GM06990 (cell line): ENCODE data around the gene DBNDD2.

Source experiments
- DNase-seq: peaks from one replicate; pipeline ENCODE4 v3.0.0-alpha.2; 2011; ENCODE audit not compliant: insufficient read length; ENCODE audit errors: extremely low read depth
- H3K27me3 ChIP-seq: replicated peaks from 2 replicates; pipeline ENCODE4 v1.6.0; 2011; ENCODE audit warnings: low read length; ENCODE audit not compliant: control insufficient read depth, insufficient read depth
- H3K36me3 ChIP-seq: 2 replicates; pipeline ENCODE4 v1.5.1; 2011; ENCODE audit warnings: low read length; ENCODE audit not compliant: control insufficient read depth, insufficient read depth
- H3K4me3 ChIP-seq: replicated peaks from 2 replicates; pipeline ENCODE4 v1.5.1; 2011; ENCODE audit warnings: low read depth, mild to moderate bottlenecking, control low read depth, low read length
- TF ChIP-seq, protein P1 (sequence below): IDR thresholded peaks from 2 replicates; pipeline ENCODE4 v1.5.1; 2011; ENCODE audit warnings: low read length, control low read depth, mild to moderate bottlenecking, inconsistent platforms; ENCODE audit not compliant: insufficient read depth, poor library complexity, severe bottlenecking

The DBNDD2 gene

DNA sequence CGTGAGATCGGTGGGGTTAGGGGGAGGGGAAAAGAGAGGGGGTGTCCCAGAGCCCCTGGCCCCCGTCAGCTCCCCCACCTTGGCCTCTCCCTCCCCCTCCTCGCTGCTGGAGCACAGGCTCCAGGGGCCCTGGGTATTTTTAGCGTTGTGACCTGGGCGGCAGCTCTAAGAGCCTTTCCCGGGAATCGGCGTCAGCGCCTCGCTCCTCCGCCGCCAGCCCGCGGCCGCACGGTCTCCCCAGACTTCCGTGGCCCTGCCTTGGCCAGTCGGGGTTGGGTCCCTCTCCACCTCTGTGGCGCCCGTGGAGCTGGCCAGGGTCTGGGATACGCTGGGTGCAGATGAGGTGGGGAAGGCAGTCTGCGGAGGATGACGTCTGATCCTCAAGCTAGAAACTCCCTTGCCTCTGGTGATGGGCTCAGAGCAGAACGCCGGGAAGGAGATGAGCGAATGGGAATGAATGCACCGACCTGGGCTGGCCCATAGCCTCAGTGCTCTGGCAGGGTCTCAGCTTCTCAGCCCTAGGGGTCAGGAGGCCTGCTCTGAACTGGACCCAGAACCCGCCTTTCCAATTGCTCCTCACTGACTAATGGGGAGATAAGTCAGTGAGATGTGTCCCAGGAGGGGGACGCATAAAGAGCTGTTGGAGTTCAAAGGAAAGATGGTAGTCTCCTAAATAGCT lies 883 bp upstream of the DBNDD2 start:
- TF ChIP-seq, protein P1, sequence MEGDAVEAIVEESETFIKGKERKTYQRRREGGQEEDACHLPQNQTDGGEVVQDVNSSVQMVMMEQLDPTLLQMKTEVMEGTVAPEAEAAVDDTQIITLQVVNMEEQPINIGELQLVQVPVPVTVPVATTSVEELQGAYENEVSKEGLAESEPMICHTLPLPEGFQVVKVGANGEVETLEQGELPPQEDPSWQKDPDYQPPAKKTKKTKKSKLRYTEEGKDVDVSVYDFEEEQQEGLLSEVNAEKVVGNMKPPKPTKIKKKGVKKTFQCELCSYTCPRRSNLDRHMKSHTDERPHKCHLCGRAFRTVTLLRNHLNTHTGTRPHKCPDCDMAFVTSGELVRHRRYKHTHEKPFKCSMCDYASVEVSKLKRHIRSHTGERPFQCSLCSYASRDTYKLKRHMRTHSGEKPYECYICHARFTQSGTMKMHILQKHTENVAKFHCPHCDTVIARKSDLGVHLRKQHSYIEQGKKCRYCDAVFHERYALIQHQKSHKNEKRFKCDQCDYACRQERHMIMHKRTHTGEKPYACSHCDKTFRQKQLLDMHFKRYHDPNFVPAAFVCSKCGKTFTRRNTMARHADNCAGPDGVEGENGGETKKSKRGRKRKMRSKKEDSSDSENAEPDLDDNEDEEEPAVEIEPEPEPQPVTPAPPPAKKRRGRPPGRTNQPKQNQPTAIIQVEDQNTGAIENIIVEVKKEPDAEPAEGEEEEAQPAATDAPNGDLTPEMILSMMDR = no peak
- Histone ChIP-seq H3K27me3 (peaks cover 1% of the 10 kb centered on the region), H3K4me3 (no peak overlapping the region), H3K36me3 (no peaks in the 10 kb centered on the region)
- no peak for DNase-seq

DNA sequence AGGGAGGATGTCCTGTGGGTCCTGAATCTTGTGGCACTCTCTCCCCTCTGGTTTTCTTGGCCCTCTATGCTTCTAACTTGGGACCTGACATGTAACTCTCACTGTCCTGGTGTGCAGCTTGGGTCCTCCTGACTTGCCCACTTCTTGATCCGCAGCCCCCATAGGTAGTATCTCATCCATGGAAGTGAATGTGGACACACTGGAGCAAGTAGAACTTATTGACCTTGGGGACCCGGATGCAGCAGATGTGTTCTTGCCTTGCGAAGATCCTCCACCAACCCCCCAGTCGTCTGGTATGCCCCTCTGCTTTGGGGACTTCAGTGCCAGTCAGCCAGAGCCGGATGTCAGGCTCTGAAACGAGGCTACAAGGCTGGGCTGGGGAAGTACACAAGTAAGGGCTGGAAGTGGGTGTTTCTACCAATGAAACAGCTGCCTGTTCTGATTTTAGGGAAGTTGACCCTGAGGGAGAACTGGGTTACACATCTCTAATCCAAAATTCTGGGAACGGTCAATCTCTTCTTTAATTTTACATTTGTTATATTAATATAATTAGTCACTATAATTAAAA lies 641 bp downstream of the DBNDD2 start:
- no peak overlapping the region for H3K4me3 ChIP-seq
- peaks cover 1% of the 10 kb centered on the region for H3K27me3 ChIP-seq
- no peak for DNase-seq
- TF ChIP-seq, protein P1 = no peak
- no peaks in the 10 kb centered on the region for H3K36me3 ChIP-seq

DNA sequence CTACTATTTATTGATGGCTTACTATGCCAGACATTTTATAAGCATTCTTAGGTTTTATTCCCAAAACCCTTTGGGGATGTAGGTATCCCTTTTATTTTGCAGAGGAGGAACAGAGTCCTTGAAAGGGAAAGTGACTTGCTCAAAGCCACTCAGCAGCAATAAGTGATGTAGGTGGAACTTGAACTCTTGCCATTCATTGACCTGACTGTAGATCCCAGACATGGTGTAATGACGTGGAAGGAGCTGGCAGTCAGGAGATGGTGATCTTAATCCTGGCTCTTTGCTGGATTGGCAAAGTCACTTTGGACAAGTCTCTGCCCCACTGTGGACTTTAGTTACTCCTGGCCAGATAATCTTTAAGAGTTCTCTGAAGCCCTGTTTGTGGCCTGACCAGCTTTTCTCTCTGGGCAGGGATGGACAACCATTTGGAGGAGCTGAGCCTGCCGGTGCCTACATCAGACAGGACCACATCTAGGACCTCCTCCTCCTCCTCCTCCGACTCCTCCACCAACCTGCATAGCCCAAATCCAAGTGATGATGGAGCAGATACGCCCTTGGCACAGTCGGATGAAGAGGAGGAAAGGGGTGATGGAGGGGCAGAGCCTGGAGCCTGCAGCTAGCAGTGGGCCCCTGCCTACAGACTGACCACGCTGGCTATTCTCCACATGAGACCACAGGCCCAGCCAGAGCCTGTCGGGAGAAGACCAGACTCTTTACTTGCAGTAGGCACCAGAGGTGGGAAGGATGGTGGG lies 1.6 kb downstream of the DBNDD2 start:
- TF ChIP-seq, protein P1 = no peak
- Histone ChIP-seq H3K27me3 (peaks cover 1% of the 10 kb centered on the region), H3K36me3 (no peaks in the 10 kb centered on the region), H3K4me3 (no peak overlapping the region)
- DNase-seq = no peak

DNA sequence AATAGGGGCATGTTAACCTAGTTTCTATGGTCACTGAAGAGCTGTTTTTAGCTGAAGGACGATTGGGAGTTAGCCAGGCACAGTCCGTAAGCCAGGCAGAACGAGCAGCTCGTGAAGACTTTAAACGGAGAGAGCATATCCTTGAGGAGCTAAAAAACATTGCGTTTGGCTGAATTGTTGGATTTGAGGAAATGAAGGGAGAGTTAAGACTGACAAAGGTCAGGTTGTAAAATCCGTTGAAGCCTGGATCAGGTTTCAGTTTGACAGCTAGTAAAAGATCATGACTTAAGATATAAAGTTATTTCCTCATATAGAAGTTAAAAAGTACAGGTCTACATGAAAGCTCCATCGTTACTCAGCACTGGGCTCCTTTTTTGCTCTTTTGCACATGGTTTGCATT lies 2.8 kb downstream of the DBNDD2 start:
- Histone ChIP-seq H3K4me3 (no peak overlapping the region), H3K36me3 (no peaks in the 10 kb centered on the region)
- DNase-seq = no peak

DNA sequence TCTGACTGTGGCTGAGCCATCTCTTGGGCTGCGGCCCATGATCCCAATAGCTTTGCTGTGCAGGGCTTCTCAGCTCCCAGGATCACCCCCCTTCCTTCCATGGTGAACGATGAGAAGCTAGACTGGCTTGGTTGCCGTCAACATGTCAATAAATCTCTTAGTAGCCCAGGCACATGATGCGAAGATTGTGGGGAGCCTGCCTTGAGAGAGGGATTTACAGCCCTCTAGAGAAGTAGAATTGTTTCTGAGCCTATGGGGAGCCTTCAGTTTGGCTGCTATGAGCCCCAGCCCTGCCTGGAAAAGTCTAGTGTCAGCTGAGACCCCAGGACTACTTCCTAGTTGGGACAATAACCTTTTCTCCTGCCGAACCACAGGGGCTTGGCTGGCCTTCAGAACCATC lies 4.6 kb downstream of the DBNDD2 start:
- TF ChIP-seq, protein P1 = no peak
- no peak for DNase-seq
- Histone ChIP-seq H3K27me3 (no peaks in the 10 kb centered on the region; the same call in 1 of the 2 replicates), H3K4me3 (no peak overlapping the region), H3K36me3 (no peaks in the 10 kb centered on the region)

More for the DNA sequence above, 2.8 kb downstream of the DBNDD2 start:
- H3K27me3 ChIP-seq = no peaks in the 10 kb centered on the region; the same call in 1 of the 2 replicates
- TF ChIP-seq, protein P1 = no peak
